ENCODE results near the gene COMMD3.
"Not testable (repeated sequence)": the region's sequence is repeated elsewhere in the genome, so short reads cannot be mapped to it uniquely, and the experiment has no call there.

Gene COMMD3

DNA sequence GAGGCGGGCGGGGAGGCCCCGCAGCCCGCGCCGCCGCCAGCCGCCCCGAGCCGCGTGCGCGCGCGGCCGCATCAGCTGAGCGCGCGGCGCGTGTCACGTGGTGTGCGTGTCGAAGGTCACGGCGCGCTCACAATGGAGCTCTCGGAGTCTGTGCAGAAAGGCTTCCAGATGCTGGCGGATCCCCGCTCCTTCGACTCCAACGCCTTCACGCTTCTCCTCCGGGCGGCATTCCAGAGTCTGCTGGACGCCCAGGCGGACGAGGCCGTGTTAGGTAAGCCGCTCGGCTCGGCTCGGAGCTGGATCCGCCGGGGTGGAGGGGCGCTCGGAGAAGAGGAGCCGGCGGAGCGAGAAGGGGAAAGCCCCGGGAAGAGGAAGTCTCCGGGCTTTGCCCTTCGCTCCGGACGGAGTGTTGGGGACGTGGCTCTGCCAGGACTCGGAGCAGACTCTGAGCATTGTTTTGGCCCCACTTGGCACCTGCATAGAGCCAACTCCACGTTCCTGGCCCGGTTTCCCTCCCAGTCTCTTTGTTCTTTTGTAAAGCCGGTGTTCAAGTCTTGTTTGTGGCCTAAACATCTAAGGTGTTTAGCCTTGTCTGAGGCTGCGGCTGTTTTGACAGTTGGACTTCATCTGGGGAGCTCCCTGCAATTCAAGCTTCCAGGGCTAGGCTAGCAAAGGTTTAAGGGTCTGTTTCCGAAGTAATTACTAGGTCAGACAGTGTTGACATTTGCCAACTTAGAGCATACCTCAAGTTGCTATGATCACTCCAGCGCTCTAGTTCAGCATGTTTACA, at the start of gene COMMD3:
TSS of gene COMMD3 (plus strand) at position 103 of the 790 bp plus-strand sequence. CDS start at position 133, 30 bp downstream.
- peak; percentile 81 for DNase-seq

DNA sequence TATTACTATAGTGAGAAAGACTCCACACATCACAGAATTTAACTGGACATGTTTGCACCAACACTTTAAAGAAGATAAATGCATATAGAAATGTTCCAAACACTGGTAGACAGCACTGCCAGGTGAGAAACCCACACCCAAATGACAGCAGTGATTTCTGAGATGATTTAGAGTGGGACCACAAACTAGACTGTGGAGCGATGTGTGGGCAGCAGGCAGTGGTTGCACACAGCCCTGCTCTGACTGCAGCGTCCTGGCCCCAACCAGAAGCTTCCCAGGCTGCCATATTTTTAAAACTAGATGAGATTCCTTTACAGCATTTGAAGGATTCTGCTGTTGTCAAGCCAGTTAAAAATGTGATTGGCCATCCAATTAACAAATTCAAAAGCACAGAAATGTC, 47.7 kb upstream of the COMMD3 start:
- no peak for DNase-seq

DNA sequence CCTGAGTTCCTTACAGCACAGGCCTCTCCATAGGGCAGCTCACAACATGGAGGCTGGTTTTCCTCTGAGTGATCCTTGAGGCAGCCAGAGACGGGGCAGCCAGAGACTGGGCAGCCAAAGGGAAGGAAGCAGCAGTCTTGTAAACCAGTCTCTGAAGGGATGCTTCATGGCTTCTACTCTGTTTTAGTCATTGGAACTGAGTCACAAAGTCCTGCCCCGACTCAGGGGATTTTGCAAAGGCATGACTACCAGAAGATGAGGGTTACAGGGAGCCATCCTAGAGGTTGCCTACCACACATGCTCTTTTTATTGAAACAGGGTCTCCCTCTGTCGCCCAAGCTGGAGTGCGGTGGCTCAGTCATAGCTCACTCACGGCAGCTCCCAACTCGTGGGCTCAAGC, 44.4 kb upstream of the COMMD3 start:
- DNase-seq = no peak

DNA sequence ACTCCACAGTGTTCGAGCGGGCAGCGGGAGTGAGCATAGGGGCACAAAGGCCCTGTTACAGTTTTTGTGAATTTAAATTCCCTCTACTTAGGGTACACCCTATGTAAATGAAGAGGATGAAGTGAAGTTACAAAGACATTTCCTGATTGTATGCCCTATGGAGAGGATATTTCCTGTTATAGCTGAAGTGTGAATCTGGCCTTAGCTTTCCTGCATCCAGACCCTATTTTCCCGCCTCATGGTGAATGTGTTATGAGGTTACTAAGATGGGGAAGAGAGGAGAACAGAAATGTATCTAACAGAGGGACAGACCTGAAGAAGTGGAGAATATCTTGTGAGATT, 37.8 kb upstream of the COMMD3 start:
- no peak for DNase-seq

DNA sequence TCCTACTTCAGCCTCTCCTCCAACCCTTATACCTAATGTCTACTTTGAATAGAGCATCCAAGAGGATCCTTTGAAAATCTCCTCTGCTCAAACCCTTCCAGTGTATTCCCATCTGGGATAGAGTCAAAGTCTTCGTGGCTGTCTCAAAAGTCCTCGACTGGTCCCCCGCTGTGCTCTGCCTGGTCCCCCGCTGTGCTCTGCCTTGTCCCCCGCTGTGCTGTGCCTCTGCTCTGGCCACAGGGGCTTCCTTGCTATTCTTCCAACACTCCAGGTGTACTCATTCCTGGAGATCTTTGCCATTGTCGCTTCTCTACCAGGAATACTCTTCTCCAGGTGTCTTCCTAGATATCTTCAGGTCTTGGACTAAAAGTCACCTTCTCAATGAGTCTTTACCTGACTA, 36.1 kb upstream of the COMMD3 start:
- no peak for DNase-seq

DNA sequence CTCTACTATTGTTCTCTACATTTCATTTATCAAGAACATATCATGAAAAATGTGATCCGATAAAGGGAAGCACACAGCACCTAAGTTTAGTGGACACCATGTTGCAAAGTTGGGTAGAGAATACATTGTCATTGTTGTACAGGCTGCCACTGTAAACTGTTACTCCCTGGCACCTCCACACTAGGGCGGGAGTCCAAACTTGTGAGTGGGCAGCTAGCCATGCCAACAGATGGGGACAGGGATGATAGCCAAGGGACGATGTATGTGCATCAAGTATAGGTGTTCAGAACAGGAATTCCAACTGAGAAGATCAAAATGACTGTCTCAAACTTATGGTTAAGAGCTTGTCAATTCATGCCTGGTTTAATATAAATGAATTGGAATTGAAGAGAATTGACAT, 31.1 kb upstream of the COMMD3 start:
- no peak for DNase-seq

DNA sequence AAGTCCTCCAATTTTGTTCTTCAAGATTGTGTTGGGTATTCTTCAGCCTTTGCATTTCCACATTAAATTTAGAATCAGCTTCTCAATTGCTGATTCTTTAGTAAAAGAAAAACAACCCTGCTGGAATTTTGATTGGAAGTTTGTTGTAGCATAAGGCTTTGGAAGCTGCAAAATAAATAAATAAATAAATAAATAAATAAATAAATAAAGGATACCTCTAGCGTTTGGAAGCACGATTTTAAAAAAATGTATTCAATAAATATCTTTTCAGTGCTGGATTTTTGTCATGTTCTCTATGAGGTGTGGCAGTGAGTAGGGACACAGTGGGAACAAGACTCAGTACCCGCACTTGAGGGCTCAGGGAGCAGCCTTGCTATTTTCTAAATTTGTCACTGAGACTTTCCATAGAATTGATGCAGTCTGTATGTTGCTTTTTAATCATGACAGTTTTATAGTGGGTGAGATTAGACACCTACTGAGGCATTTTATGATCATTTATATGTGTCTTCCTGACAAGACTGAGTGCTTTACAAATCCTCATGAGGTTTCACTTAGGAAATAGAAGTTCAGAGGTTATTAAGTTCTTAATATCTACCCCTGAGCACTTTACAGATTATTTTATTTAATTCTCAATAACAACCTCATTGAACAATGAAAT, 22.3 kb upstream of the COMMD3 start:
- no peak for DNase-seq

DNA sequence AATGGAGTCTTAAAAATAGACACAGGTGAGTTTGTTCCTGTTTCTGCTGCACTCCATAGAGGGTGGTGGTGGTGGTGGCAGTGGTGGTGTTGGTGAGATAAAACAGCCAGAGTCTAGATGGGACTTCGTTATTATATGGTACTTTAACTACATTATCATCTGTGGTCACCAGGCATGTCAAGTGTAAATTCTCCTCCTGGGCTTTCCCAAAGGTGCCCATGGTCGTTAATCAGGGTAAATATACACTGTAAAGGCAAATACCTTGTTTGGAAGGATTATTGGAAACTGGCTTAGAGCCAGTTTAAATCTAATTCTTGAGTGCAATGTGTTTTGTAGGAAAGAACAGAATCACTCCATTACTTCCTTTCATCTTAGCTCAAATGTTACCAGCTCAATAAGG, 21.5 kb upstream of the COMMD3 start:
- DNase-seq = no peak

DNA sequence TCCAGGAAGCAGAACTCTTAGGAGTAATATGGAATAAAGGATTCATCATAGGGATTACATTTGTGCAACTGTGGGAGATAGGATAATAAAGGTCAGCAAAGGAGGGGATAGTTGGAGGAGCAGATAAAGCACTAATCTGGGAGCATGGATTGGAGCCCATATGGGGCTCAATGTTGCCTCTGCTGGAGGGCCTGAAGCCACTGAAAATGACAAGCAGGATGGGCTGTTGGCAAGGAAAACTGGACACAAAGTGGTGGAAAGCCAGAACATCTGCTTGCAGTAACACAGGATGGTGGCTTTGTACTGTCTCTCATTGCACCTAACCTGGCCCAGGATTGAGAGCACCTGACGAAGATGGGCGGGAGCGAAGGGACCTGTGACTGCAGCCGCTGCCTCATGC, 15.0 kb upstream of the COMMD3 start:
- DNase-seq = no peak

DNA sequence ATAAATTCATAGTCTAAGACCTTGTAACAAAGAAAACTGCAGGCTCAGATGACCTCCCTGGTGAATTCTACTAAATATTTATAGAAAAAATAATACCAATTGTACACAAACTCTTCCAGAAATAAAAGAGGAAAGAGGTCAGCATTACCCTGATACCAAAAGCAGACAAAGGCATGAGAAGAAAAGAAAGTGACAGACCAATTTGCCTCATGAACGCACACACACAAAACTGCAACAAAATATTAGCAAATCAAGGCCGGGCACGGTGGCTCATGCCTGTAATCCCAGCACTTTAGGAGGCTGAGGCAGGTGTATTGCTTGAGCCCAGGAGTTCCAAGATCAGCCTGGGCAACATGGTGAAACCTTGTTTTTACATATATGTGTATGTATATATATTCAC, 12.7 kb upstream of the COMMD3 start:
- no peak for DNase-seq

DNA sequence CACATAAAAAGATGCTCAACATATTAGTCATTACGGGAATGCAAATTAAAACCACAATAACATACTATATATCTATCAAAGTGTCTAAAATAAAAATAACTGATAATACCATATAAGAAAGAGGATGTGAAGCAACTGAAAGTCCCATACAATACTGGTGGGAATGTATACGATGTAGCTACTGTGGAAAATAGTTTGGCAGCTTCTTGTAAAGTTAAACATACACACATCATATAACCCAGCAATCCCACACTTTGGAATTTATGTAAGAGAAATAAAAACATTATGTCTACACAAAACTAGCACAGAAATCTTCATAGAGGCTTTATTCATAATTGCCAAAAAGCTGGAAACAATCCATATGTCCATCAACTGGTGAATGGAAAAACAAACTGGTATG, 10.5 kb upstream of the COMMD3 start:
- DNase-seq = no peak

DNA sequence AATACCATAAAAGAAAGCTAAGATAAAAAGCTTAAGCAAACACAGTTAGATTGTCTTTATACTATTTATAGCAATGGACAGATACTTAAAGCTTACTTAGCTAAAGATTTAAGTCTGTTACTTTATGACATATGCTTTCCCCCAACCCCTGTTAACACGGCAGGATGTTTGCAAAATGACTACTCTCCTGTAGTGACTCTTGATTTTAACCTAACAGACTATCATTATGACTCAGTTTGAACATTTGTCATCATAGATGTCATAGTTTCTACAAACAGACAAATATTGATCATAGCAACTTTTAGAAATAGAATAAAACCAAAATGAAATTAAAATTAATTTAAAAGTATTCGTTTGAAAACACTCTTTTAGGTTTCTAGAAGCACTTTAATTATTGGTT, 7.8 kb upstream of the COMMD3 start:
- DNase-seq = no peak

DNA sequence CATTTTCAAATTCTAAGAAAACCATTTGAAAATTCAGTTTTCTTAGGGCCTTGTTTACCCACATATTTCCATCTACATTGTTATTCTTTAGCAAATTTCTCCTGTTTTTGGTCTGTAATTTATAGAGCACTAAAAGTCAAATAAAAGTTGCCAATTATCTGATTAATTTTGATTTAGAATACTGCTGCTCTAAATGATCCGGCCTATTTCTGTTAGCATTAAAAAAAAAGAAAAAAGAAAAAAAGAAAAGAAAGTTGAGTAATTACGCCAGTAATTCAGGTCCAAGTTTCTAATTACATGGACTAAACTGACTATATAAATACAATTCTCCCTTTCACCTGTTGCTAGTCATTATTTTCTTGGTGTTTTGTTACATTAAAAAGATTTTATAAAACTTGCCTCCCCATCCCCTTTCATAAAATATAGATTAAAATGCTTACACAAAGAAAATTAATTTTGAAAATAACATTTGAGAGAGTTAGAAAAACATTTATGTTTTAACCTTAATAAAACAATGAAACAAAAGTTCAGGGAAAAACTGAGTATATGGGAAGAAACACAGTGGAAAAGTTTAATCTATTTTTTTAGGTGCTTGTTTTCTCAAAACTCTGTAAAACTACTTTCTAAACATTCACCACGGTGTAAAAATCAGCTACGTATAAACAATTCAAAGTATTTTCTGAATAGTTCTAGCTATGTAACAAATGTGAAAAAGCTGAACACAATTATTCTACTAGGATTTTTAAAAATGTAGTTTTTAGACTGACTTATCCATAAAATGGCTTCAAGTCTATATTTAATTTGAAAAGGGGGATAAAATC, 6.8 kb upstream of the COMMD3 start:
- DNase-seq = no peak

DNA sequence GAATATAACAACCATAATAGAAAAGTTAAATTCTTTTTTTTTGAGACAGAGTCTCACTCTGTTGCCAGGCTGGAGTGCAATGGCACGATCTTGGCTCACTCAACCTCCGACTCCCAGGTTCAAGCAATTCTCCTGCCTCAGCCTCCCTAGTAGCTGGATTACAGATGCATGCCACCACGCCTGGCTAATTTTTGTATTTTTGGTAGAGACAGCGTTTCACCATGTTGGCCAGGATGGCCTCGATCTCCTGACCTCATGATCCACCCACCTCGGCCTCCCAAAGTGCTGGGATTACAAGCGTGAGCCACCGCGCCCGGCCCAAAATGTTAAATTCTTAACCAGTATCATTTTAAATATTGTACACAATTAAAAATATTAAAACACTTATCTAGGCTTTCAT, 6.2 kb upstream of the COMMD3 start:
- not testable (repeated sequence) for DNase-seq

DNA sequence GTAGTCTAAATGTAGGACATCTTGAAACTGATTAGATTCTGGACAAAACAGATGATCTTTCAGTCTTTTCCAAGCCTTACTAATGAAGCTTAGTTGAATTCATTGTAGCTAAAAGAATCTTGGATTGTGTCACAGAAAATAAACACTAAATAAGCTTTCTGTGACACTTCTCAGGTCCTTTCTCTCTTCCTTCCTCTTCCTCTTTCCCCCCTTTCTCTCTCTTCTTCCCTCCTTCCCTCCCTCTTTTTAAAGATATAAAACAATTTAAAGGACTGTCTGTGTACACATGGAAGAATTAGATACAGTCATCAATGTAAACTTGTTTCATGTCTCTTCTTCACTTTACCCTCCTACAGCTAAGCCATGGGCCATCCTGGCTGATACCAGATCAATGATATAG, 5.3 kb upstream of the COMMD3 start:
- DNase-seq = no peak

DNA sequence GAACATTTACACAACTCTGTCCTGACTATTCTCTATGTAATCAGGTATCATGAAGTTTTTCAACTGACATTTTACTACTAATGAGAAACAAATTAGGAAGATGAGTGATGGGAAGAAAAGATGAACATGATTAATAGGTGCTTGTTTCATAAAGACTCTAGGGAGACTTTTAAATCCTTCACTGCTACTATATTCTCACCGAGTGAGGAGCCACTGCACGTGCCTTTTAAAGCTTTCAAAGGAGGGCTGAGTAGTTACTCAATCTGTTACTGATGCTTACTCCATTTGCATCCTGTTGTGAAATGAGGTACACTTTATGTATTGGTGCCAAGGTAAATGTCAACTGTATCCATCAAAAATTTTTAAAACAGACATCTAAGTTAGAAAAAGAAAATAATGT, 1.3 kb upstream of the COMMD3 start:
- DNase-seq = no peak

DNA sequence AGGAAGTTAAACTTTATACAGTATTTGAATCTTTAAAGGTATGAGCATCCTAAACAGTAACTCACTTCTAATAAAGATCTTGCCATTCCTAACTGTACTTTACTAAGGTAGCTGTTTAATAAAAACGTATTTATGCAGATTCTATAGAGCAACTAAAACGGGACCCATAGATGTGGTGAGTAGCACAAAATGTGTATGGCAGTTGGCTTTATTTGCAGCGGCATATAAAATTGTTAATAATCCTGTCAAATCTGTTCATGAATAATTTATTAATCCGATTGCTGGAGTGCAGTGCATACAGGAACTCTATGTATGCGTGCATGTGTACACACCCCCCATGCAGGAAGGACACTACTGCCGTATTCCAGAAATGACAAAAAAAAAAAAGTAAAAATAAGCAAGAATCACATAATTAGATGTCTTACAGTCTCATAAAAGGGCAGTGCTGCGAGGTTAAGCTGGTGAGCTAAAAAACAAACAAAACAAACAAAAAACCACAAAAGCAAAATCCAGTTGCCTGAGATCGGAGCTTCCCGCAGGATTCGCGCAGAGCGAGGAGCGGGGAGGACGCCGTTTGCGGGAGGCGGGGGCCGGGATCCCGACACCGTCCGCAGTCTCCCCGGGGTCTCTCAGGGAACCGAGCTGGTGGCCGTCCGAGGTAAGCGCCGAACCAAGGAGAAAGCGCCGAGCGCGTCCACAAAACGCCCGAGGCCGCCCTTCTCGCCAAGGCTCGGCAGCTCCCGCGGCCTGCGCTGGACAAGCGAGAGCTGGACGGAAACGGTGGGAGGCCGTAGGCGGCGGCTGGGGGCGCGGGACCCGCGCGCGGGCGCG, 518 bp upstream of the COMMD3 start:
- no peak for DNase-seq

DNA sequence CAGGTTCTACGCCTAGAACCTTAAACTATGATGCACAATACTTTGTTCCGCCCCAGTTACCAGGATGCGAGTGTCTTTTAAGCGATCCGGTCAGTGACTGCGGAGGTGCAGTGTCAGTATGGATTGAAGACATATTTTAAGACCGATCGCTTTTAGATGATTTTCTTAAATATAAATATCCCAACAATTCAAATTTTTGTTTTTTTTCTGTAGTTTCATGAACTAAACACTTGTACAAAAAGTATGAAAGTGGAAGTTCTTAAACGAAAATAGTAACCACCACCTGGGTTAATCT, 835 bp downstream of the COMMD3 start:
- DNase-seq = no peak

DNA sequence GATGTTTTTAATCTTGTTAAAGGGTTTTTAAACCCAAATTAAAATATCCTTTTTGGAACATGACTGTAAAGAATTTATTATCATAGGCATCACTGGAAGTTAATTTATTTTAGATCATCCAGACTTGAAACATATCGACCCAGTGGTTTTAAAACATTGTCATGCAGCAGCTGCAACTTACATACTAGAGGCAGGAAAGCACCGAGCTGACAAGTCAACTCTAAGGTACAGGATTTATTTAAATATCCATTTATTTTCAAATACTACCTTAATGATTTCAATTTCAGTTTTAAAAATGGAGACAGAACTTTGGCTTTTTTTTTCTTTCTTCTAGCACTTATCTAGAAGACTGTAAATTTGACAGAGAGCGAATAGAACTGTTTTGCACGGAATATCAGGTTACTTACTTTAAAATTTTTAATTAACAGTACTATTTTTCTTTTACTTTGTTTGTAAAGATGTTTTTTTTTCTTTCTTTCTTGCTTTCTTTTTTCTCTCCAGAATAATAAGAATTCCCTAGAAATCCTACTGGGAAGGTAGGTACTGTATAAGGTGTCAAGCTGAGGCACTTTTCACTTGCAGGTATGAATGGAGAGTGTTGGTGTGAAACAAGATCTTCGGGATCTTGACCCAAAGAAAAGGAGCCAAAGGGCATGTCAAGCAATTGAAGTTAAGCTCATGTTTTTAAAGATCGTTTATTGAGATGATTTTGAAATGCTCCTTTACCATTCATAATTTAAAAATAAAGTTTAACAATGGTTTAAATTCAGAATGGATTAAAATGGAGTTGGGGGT, 1.8 kb downstream of the COMMD3 start:
- no peak for DNase-seq

DNA sequence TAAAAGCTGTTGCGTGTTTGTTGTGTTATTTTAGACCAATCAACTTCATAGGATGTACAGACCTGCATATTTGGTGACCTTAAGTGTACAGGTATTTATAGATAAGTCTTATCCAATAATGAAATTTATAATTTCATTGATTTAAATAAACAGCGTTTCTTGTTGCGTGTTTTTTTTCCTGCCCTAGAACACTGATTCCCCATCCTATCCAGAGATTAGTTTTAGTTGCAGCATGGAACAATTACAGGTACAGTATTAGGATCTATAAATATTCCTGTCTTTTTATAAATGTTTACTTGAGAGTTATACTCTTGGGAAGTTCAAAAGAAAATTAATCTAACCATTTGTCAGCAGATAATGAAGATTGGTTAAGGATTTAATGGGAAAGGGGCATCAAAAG, 2.6 kb downstream of the COMMD3 start:
- DNase-seq = no peak

DNA sequence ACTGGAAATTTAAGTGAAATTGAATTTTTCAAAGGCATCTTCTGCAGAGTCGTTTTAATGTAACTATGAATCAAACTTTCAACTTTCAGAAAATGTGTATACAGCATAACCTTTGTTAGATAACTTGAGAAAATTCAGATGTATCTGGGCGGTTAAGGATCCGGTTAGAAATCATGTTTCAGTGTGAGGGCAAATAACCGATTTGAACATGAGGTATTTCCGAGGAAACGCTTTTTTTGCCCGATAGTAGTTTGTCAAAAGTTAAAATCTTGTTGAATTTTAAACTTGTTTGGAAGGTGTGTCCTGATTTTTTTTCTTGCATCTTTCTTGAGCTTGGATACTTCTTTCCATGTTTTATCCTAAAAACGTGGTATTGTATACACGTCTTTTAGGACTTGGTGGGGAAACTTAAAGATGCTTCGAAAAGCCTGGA, 3.4 kb downstream of the COMMD3 start:
- DNase-seq = no peak

DNA sequence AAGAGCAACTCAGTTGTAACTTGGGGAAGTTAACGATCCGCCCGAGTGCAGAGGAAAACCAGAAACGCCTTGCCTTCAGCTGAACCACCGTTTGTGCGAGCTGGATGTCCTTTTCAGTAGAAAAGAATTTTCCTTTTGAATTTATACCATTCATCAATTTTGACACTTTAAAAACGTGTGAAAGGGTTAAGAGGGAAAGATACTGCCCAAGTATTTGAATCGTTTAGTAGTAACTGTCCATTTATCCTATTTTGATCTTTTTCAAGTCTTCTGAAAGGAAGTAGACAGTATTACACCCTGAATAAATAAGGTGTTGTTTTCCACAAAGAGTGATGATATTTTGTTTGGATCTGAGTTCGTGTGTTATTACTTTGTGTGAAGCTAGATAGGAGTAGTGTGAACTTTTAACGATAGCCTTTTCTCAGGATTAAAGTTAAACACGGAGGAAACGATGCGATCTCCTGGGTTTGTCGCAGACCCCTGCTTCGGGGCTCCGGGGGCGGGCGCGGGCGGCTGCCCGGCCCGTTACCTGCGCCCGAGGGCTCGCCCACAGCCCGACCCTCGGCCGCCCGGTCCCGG, 3.9 kb downstream of the COMMD3 start:
- no peak for DNase-seq

Measured in CD4-positive, alpha-beta T cell treated with Interleukin-10 for 1 hour (primary cell).